ENCODE data around the gene RIN3. TPM values are rescaled to one million over a fixed set of nuclear protein-coding genes. Genes with fewer than 3 reads are reported as not detected.

Gene RIN3
- total RNA-seq, 2 experiments from 2014 or later, result 76.1 to 122 TPM

- peaks cover 21% of the 10 kb centered on the region for H3K4me1 Mint-ChIP-seq
- CTCF ChIA-PET, result interaction anchor here (0.7 to 1.0 kb wide), 3 partner anchors 10 to 78 kb away, joined by 3 to 4 read pairs (median 3); no protein-coding TSS in a partner anchor
- DNase-seq (no peak), ATAC-seq (peak; percentile 58)
- H3K36me3 Mint-ChIP-seq, result peaks cover 18% of the 10 kb centered on the region
- no peaks in the 10 kb centered on the region for H3K9me3 Mint-ChIP-seq (ENCODE audit: low read depth)
- no peak overlapping the region for H3K27ac Mint-ChIP-seq
- H3K27me3 Mint-ChIP-seq, result no peaks in the 10 kb centered on the region
- H3K4me3 Mint-ChIP-seq, result no peak overlapping the region
Measured at GRCh38 chr14:92603309-92604242, 90.0 kb downstream of the RIN3 start.

GRCh38 chr14:92605274-92605940 is 91.8 kb downstream of the RIN3 start:
- Mint-ChIP-seq H3K4me1 (peaks cover 18% of the 10 kb centered on the region), H3K27me3 (no peaks in the 10 kb centered on the region), H3K4me3 (no peak overlapping the region), H3K27ac (no peak overlapping the region), H3K36me3 (peaks cover 23% of the 10 kb centered on the region), H3K9me3 (ENCODE audit: low read depth) (no peaks in the 10 kb centered on the region)
- ATAC-seq (no peak), DNase-seq (no peak)
- CTCF ChIA-PET, result interaction anchor here (0.7 to 1.6 kb wide), 2 partner anchors 14 to 429 kb away, joined by 3 to 5 read pairs; no protein-coding TSS in a partner anchor

DNA sequence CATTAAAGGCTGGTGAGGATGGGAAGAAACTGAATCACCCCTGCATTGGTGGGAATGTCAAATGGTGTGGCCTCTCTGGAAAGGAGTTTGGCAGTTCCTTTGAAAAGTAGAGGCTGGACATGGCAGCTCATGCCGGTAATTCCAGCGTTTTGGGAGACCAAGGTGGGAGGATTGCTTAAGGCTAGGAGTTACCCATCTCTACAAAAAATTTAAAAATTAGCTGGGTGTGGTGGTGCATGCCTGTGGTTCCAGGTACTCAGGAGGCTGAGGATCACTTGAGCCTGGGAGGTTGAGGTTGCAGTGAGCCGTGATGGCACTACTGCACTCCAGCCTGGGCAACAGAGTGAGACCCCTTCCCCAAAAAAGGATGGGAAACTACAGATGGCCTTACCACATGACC is 93.7 kb downstream of the RIN3 start:
- H3K27ac Mint-ChIP-seq, result no peak overlapping the region
- H3K4me1 Mint-ChIP-seq, result peaks cover 15% of the 10 kb centered on the region
- H3K36me3 Mint-ChIP-seq, result peaks cover 39% of the 10 kb centered on the region
- no peak for ATAC-seq
- no peaks in the 10 kb centered on the region for H3K27me3 Mint-ChIP-seq
- DNase-seq, result no peak
- CTCF ChIA-PET, result interaction anchor here (1.6 kb wide), 1 partner anchor 12 kb away, joined by 3 read pairs; no protein-coding TSS in a partner anchor
- no peak overlapping the region for H3K4me3 Mint-ChIP-seq
- peaks cover 5% of the 10 kb centered on the region for H3K9me3 Mint-ChIP-seq (ENCODE audit: low read depth)

- Mint-ChIP-seq H3K36me3 (peaks cover 39% of the 10 kb centered on the region), H3K4me3 (no peak overlapping the region), H3K27ac (no peak overlapping the region), H3K9me3 (ENCODE audit: low read depth) (peaks cover 5% of the 10 kb centered on the region), H3K4me1 (peaks cover 20% of the 10 kb centered on the region), H3K27me3 (no peaks in the 10 kb centered on the region)
- CTCF ChIA-PET, result no interaction called here
- no peak for ATAC-seq
- DNase-seq, result no peak
Measured at GRCh38 chr14:92607702-92608429, 94.3 kb downstream of the RIN3 start.

GRCh38 chr14:92609955-92610354 is 96.4 kb downstream of the RIN3 start:
- Mint-ChIP-seq H3K4me1 (peaks cover 36% of the 10 kb centered on the region), H3K4me3 (no peak overlapping the region), H3K36me3 (peaks cover 39% of the 10 kb centered on the region), H3K27ac (no peak overlapping the region), H3K27me3 (no peaks in the 10 kb centered on the region), H3K9me3 (ENCODE audit: low read depth) (peaks cover 5% of the 10 kb centered on the region)
- DNase-seq (no peak), ATAC-seq (no peak)
- CTCF ChIA-PET, result interaction anchor here (1.0 kb wide), 1 partner anchor 33 kb away, joined by 3 read pairs; no protein-coding TSS in a partner anchor

- no peak overlapping the region for H3K27ac Mint-ChIP-seq
- H3K4me1 Mint-ChIP-seq, result peaks cover 45% of the 10 kb centered on the region
- H3K27me3 Mint-ChIP-seq, result no peaks in the 10 kb centered on the region
- peaks cover 5% of the 10 kb centered on the region for H3K9me3 Mint-ChIP-seq (ENCODE audit: low read depth)
- CTCF ChIA-PET, result no interaction called here
- ATAC-seq, result no peak
- DNase-seq, result no peak
- H3K4me3 Mint-ChIP-seq, result no peak overlapping the region
- H3K36me3 Mint-ChIP-seq, result peaks cover 44% of the 10 kb centered on the region
Measured at GRCh38 chr14:92610849-92611271, 97.3 kb downstream of the RIN3 start.

GRCh38 chr14:92613008-92613658 is 99.6 kb downstream of the RIN3 start:
- Mint-ChIP-seq H3K36me3 (peaks cover 45% of the 10 kb centered on the region), H3K4me1 (peaks cover 56% of the 10 kb centered on the region), H3K27ac (no peak overlapping the region), H3K4me3 (no peak overlapping the region), H3K9me3 (ENCODE audit: low read depth) (peaks cover 5% of the 10 kb centered on the region), H3K27me3 (no peaks in the 10 kb centered on the region)
- DNase-seq (peak; percentile 59), ATAC-seq (no peak)
- CTCF ChIA-PET, result interaction anchor here (0.8 to 1.7 kb wide), 12 partner anchors 10 to 95 kb away, joined by 3 to 11 read pairs (median 4); no protein-coding TSS in a partner anchor

DNA sequence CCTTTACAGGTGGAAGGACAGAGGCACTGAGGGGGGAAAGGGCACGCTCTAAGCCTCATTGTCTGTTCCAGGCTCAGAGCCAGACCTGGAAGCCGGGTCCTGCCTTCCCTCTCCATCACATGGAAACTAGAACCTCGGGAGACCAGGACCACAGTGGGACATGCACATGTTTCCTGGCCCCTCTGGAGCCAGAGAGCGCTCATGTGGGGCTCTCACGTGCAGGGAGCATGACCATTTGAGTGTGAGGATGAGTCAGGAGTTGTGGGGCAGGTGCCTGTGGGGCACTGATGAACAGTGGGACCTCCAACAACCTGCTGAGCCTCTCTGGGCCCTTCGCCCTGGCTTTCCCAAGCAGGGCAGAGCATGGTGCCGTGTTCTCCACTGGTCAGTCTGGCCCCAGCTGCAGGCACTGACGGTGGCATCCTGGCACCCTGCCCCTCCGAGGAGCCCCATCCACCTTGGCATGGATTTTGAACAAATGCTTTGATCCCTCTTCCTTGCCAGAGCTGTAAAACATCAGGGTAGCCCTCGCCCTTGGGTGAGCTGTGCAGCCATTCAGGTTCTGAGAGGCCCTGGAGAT is 100.2 kb downstream of the RIN3 start:
- CTCF ChIA-PET, result interaction anchor here (0.8 to 1.7 kb wide), 12 partner anchors 11 to 95 kb away, joined by 3 to 11 read pairs (median 4); no protein-coding TSS in a partner anchor
- Mint-ChIP-seq H3K27ac (peak overlapping the region; percentile 52), H3K4me1 (peaks cover 56% of the 10 kb centered on the region), H3K36me3 (peaks cover 46% of the 10 kb centered on the region), H3K4me3 (no peak overlapping the region), H3K27me3 (no peaks in the 10 kb centered on the region), H3K9me3 (ENCODE audit: low read depth) (peaks cover 5% of the 10 kb centered on the region)
- ATAC-seq, result no peak
- DNase-seq, result no peak

- H3K36me3 Mint-ChIP-seq, result peaks cover 48% of the 10 kb centered on the region
- peak; percentile 95 for ATAC-seq
- DNase-seq, result peak; percentile 89
- H3K27me3 Mint-ChIP-seq, result no peaks in the 10 kb centered on the region
- H3K9me3 Mint-ChIP-seq (ENCODE audit: low read depth), result peaks cover 5% of the 10 kb centered on the region
- peaks cover 46% of the 10 kb centered on the region for H3K4me1 Mint-ChIP-seq
- peak overlapping the region; percentile 86 for H3K27ac Mint-ChIP-seq
- CTCF ChIA-PET, result interaction anchor here (0.6 to 2.1 kb wide), 7 partner anchors 11 to 68 kb away, joined by 3 to 10 read pairs (median 4); no protein-coding TSS in a partner anchor
- peak overlapping the region; percentile 28 for H3K4me3 Mint-ChIP-seq
Measured at GRCh38 chr14:92615451-92615850, 101.9 kb downstream of the RIN3 start.

GRCh38 chr14:92616178-92616577 is 102.6 kb downstream of the RIN3 start:
- DNase-seq, result no peak
- Mint-ChIP-seq H3K27me3 (no peaks in the 10 kb centered on the region), H3K4me1 (peaks cover 46% of the 10 kb centered on the region), H3K36me3 (peaks cover 45% of the 10 kb centered on the region), H3K27ac (peak overlapping the region; percentile 86), H3K4me3 (peak overlapping the region; percentile 28), H3K9me3 (ENCODE audit: low read depth) (peaks cover 6% of the 10 kb centered on the region)
- CTCF ChIA-PET, result interaction anchor here (1.0 to 2.1 kb wide), 5 partner anchors 26 to 68 kb away, joined by 3 to 10 read pairs (median 4); no protein-coding TSS in a partner anchor
- ATAC-seq, result no peak

- no peaks in the 10 kb centered on the region for H3K27me3 Mint-ChIP-seq
- no peak for DNase-seq
- peaks cover 10% of the 10 kb centered on the region for H3K9me3 Mint-ChIP-seq (ENCODE audit: low read depth)
- ATAC-seq, result no peak
- no peak overlapping the region for H3K27ac Mint-ChIP-seq
- peaks cover 43% of the 10 kb centered on the region for H3K4me1 Mint-ChIP-seq
- H3K4me3 Mint-ChIP-seq, result no peak overlapping the region
- peaks cover 50% of the 10 kb centered on the region for H3K36me3 Mint-ChIP-seq
- CTCF ChIA-PET, result no interaction called here
Measured at GRCh38 chr14:92617581-92617980, 104.0 kb downstream of the RIN3 start.
